ENCODE data around the gene FLAD1.

The FLAD1 gene

GRCh38 chr1:154944401-154945159 is 38.6 kb upstream of the FLAD1 start:
- no peak overlapping the region for H3K4me3 ChIP-seq (ENCODE audit: low read depth, low read length)
- DNase-seq (ENCODE audit: low read depth), result no peak
- in situ Hi-C loops (cut with HindIII; ENCODE audit: low sequenced_read_pairs), result no loop called here
- no peak for TF ChIP-seq CTCF (IDR thresholded peaks at IDR 0.05; ENCODE audit: low read depth, low read length, missing control alignments)

GRCh38 chr1:154945160-154945961 is 37.8 kb upstream of the FLAD1 start:
- H3K4me3 ChIP-seq (ENCODE audit: low read depth, low read length), result no peak overlapping the region
- in situ Hi-C loops (cut with HindIII; ENCODE audit: low sequenced_read_pairs), result no loop called here
- DNase-seq (ENCODE audit: low read depth), result no peak
- TF ChIP-seq CTCF (IDR thresholded peaks at IDR 0.05; ENCODE audit: low read depth, low read length, missing control alignments), result no peak

- no peak for TF ChIP-seq CTCF (IDR thresholded peaks at IDR 0.05; ENCODE audit: low read depth, low read length, missing control alignments)
- H3K4me3 ChIP-seq (ENCODE audit: low read depth, low read length), result no peak overlapping the region
- DNase-seq (ENCODE audit: low read depth), result no peak
- in situ Hi-C loops (cut with HindIII; ENCODE audit: low sequenced_read_pairs), result no loop called here
These were observed 36.9 kb upstream of the FLAD1 start for GRCh38 chr1:154945962-154946850.

- in situ Hi-C loops (cut with HindIII; ENCODE audit: low sequenced_read_pairs), result no loop called here
- DNase-seq (ENCODE audit: low read depth), result no peak
- H3K4me3 ChIP-seq (ENCODE audit: low read depth, low read length), result no peak overlapping the region
- no peak for TF ChIP-seq CTCF (IDR thresholded peaks at IDR 0.05; ENCODE audit: low read depth, low read length, missing control alignments)
These were observed 35.1 kb upstream of the FLAD1 start for GRCh38 chr1:154948079-154948478.

- no peak for DNase-seq (ENCODE audit: low read depth)
- in situ Hi-C loops (cut with HindIII; ENCODE audit: low sequenced_read_pairs), result no loop called here
- no peak for TF ChIP-seq CTCF (IDR thresholded peaks at IDR 0.05; ENCODE audit: low read depth, low read length, missing control alignments)
- no peak overlapping the region for H3K4me3 ChIP-seq (ENCODE audit: low read depth, low read length)
These were observed 31.1 kb upstream of the FLAD1 start for GRCh38 chr1:154951901-154952657.

All from astrocyte of the cerebellum (primary cell).